H1 (cell line): ENCODE data around the gene DNAJB13. TPM values are rescaled to one million over a fixed set of nuclear protein-coding genes. Genes with fewer than 3 reads are reported as not detected.

Experiments
- CTCF ChIA-PET: fragments of 300-600 bp; sonication (Branson Sonifier 250); formaldehyde crosslinking; loops from one replicate; lab custom pipeline; 2021; ENCODE audit not compliant: partially characterized antibody; lab: Charles Lee
- POLR2A ChIA-PET: fragments of 300-600 bp; sonication (Branson Sonifier 250); formaldehyde crosslinking; loops from one replicate; lab custom pipeline; 2021; ENCODE audit warnings: inconsistent platforms; ENCODE audit not compliant: partially characterized antibody; lab: Charles Lee
- DNase-seq, 2 experiments: peaks; one replicate each; pipeline versions ENCODE4 v3.0.0 to v3.0.0-alpha.2; 2010 to 2022; ENCODE audit warnings: low spot score in 2 of 2, low read depth in 1 of 2, mixed read lengths in 1 of 2
- FAIRE-seq: peaks from 2 replicates; lab custom pipeline; 2011; peaks lifted over from hg19 to GRCh38; lab: Jason Lieb, UNC
- H2AFZ ChIP-seq: 2 replicates; pipeline ENCODE4 v1.8.1; 2012; ENCODE audit warnings: low read length, inconsistent platforms
- H2AK5ac ChIP-seq: 2 replicates; pipeline ENCODE4 v1.6.1; 2013; ENCODE audit warnings: low read depth, low read length
- H2BK120ac ChIP-seq: replicated peaks from 2 replicates; pipeline ENCODE3; 2013; ENCODE audit warnings: low read depth, low read length, inconsistent platforms
- H2BK12ac ChIP-seq: 2 replicates; pipeline ENCODE4 v1.6.1; 2013; ENCODE audit warnings: low read depth, low read length
- H2BK15ac ChIP-seq: 2 replicates; pipeline ENCODE4 v1.6.1; 2013; ENCODE audit warnings: low read length
- H2BK20ac ChIP-seq: 2 replicates; pipeline ENCODE4 v1.6.1; 2013; ENCODE audit warnings: low read length
- H2BK5ac ChIP-seq: 2 replicates; pipeline ENCODE4 v1.6.1; 2013; ENCODE audit warnings: low read depth, low read length
- H3K14ac ChIP-seq: 2 replicates; pipeline ENCODE4 v1.6.1; 2013; ENCODE audit warnings: inconsistent platforms; ENCODE audit not compliant: insufficient read length
- H3K18ac ChIP-seq: 2 replicates; pipeline ENCODE4 v1.6.1; 2013; ENCODE audit warnings: low read length; ENCODE audit errors: extremely low read depth
- H3K23ac ChIP-seq: 2 replicates; pipeline ENCODE4 v1.6.1; 2013; ENCODE audit warnings: inconsistent platforms; ENCODE audit not compliant: insufficient read length
- H3K23me2 ChIP-seq: 2 replicates; pipeline ENCODE4 v1.6.1; 2013; ENCODE audit warnings: low read depth, low read length
- H3K27ac ChIP-seq: 2 replicates; pipeline ENCODE4 v1.6.1; 2011; ENCODE audit warnings: low read depth, low read length, inconsistent platforms
- H3K27me3 ChIP-seq, 4 experiments: replicated peaks in 1 of 4; 1 replicate in 1 of 4; 2 replicates in 3 of 4; pipeline versions ENCODE4 v1.6.1 to v1.8.1; 2011 to 2013; ENCODE audit warnings: low read length in 3 of 4, mild to moderate bottlenecking in 3 of 4, inconsistent platforms in 2 of 4, mixed read lengths in 2 of 4, moderate library complexity in 1 of 4; ENCODE audit not compliant: control insufficient read depth in 3 of 4, insufficient read depth in 3 of 4; ENCODE audit errors: extremely low read depth in 1 of 4
- H3K36me3 ChIP-seq, 4 experiments: 2 replicates each; pipeline versions ENCODE4 v1.6.1 to v1.8.1; 2011 to 2013; ENCODE audit warnings: mild to moderate bottlenecking in 4 of 4, low read length in 3 of 4, moderate library complexity in 2 of 4, control low read depth in 1 of 4, inconsistent platforms in 1 of 4; ENCODE audit not compliant: insufficient read depth in 4 of 4, control insufficient read depth in 2 of 4
- H3K4ac ChIP-seq: replicated peaks from 2 replicates; pipeline ENCODE3; 2013; ENCODE audit warnings: low read length, low read depth, mixed read lengths, inconsistent platforms; ENCODE audit not compliant: insufficient read length
- H3K4me1 ChIP-seq, 4 experiments: replicated peaks in 1 of 4; 1 replicate in 1 of 4; 2 replicates in 3 of 4; pipeline versions ENCODE4 v1.6.1 to v1.8.1; 2011 to 2013; ENCODE audit warnings: low read length in 3 of 4, inconsistent platforms in 2 of 4, mixed read lengths in 1 of 4; ENCODE audit not compliant: insufficient read depth in 4 of 4, control insufficient read depth in 3 of 4
- H3K4me2 ChIP-seq, 2 experiments: 2 replicates each; pipeline versions ENCODE4 v1.6.1 to v1.8.1; 2011 to 2013; ENCODE audit warnings: low read depth in 2 of 2, low read length in 2 of 2, control low read depth in 1 of 2, inconsistent platforms in 1 of 2, mild to moderate bottlenecking in 1 of 2; ENCODE audit not compliant: insufficient read depth in 1 of 2
- H3K4me3 ChIP-seq, 4 experiments: fragments of 200-600, 300-600 bp in 1 of 4; sonication (generic), shearing (Covaris generic), sonication (Bioruptor Twin) in 1 of 4; 2 replicates each; pipeline versions ENCODE4 v1.5.1 to v1.8.1; 2011 to 2016; ENCODE audit warnings: low read length in 4 of 4, low read depth in 3 of 4, control low read depth in 2 of 4, inconsistent platforms in 2 of 4, mild to moderate bottlenecking in 2 of 4, mixed read lengths in 1 of 4, moderate library complexity in 1 of 4; ENCODE audit not compliant: insufficient read depth in 2 of 4; ENCODE audit errors: extremely low read depth in 1 of 4
- H3K56ac ChIP-seq: replicated peaks from 2 replicates; pipeline ENCODE3; 2013; ENCODE audit warnings: low read depth, mild to moderate bottlenecking, mixed read lengths, low read length, inconsistent platforms; ENCODE audit not compliant: insufficient read length
- H3K79me1 ChIP-seq: 2 replicates; pipeline ENCODE4 v1.6.1; 2013; ENCODE audit warnings: low read depth, low read length, control low read depth
- H3K79me2 ChIP-seq, 2 experiments: 2 replicates each; pipeline versions ENCODE4 v1.6.1 to v1.8.1; 2012 to 2013; ENCODE audit warnings: low read length in 2 of 2, mild to moderate bottlenecking in 2 of 2, inconsistent platforms in 1 of 2; ENCODE audit not compliant: insufficient read depth in 2 of 2, control insufficient read depth in 1 of 2
- H3K9ac ChIP-seq, 4 experiments: replicated peaks in 1 of 4; 1 replicate in 1 of 4; 2 replicates in 3 of 4; pipeline versions ENCODE4 v1.6.1 to v1.8.1; 2011 to 2013; ENCODE audit warnings: low read depth in 3 of 4, low read length in 3 of 4, control low read depth in 2 of 4, mild to moderate bottlenecking in 2 of 4, moderate library complexity in 2 of 4, inconsistent platforms in 1 of 4; ENCODE audit errors: extremely low read depth in 1 of 4
- H3K9me3 ChIP-seq, 2 experiments: 2 replicates each; pipeline versions ENCODE4 v1.6.1 to v1.8.1; 2012 to 2013; ENCODE audit warnings: mild to moderate bottlenecking in 2 of 2, moderate library complexity in 2 of 2, control low read depth in 1 of 2, inconsistent platforms in 1 of 2, low read depth in 1 of 2, low read length in 1 of 2, mixed read lengths in 1 of 2; ENCODE audit not compliant: insufficient read depth in 2 of 2
- H4K20me1 ChIP-seq, 2 experiments: replicated peaks in 1 of 2; 2 replicates each; pipeline versions ENCODE3 to v1.8.1; 2011 to 2013; ENCODE audit warnings: inconsistent platforms in 2 of 2, low read length in 2 of 2, mild to moderate bottlenecking in 1 of 2; ENCODE audit not compliant: insufficient read depth in 2 of 2, control insufficient read depth in 1 of 2
- H4K5ac ChIP-seq: 2 replicates; pipeline ENCODE4 v1.6.1; 2013; ENCODE audit warnings: low read length, low read depth, mixed read lengths, inconsistent platforms; ENCODE audit not compliant: insufficient read length
- H4K8ac ChIP-seq: 2 replicates; pipeline ENCODE4 v1.8.0; 2013; ENCODE audit warnings: mild to moderate bottlenecking, moderate library complexity, low read length, inconsistent platforms; ENCODE audit not compliant: insufficient read depth; ENCODE audit errors: extremely low read depth
- H4K91ac ChIP-seq: replicated peaks from 2 replicates; pipeline ENCODE3; 2013; ENCODE audit warnings: low read length, mixed read lengths, inconsistent platforms; ENCODE audit not compliant: insufficient read length
- BCL11A ChIP-seq, 2 experiments: IDR thresholded peaks; one replicate each; pipeline ENCODE4 v1.6.1; 2011; ENCODE audit warnings: low read depth in 2 of 2, low read length in 2 of 2, mild to moderate bottlenecking in 2 of 2
- CHD1 ChIP-seq: IDR thresholded peaks from 2 replicates; pipeline ENCODE4 v1.6.1; 2012; ENCODE audit warnings: low read depth, low read length, improper control_type of control experiment
- E2F6 ChIP-seq: IDR thresholded peaks from 2 replicates; pipeline ENCODE4 v1.6.1; 2012; ENCODE audit warnings: inconsistent platforms
- EP300 ChIP-seq, 2 experiments: IDR thresholded peaks; 1 replicate in 1 of 2; 2 replicates in 1 of 2; pipeline ENCODE4 v1.6.1; 2011 to 2012; ENCODE audit warnings: low read depth in 2 of 2, low read length in 2 of 2, mild to moderate bottlenecking in 2 of 2, borderline replicate concordance in 1 of 2, inconsistent platforms in 1 of 2, moderate library complexity in 1 of 2
- JUND ChIP-seq: IDR thresholded peaks from 2 replicates; pipeline ENCODE4 v1.6.1; 2011; ENCODE audit warnings: mild to moderate bottlenecking, improper control_type of control experiment, low read length
- KDM5A ChIP-seq: fragments of 200-600 bp; IDR thresholded peaks from 2 replicates; pipeline ENCODE4 v1.7.1; 2012; ENCODE audit warnings: mild to moderate bottlenecking, low read length, inconsistent platforms, mixed read lengths
- MAFK ChIP-seq: IDR thresholded peaks from 2 replicates; pipeline ENCODE4 v1.6.1; 2012; ENCODE audit warnings: low read depth, mild to moderate bottlenecking, improper control_type of control experiment, low read length
- PHF8 ChIP-seq: fragments of 200-600 bp; sonication (generic); conservative IDR thresholded peaks from 2 replicates; pipeline ENCODE4 v1.7.1; 2012; ENCODE audit warnings: low read depth, mild to moderate bottlenecking, inconsistent platforms, low read length, moderate library complexity
- RAD21 ChIP-seq, 2 experiments: IDR thresholded peaks in 1 of 2; conservative IDR thresholded peaks in 1 of 2; 2 replicates each; pipeline ENCODE4 v1.6.1; 2011; ENCODE audit warnings: low read depth in 2 of 2, low read length in 2 of 2, improper control_type of control experiment in 1 of 2, inconsistent platforms in 1 of 2, mild to moderate bottlenecking in 1 of 2, moderate library complexity in 1 of 2
- RBBP5 ChIP-seq: IDR thresholded peaks from 2 replicates; pipeline ENCODE4 v1.7.1; 2012; ENCODE audit warnings: low read depth, mild to moderate bottlenecking, inconsistent platforms, low read length, moderate library complexity, borderline replicate concordance
- WGBS, 2 experiments: shearing (Covaris generic) in 1 of 2; methylation state at CpG; one replicate each; pipeline versions ENCODE4 v1.1.6 to v1.1.7; 2013 to 2015; ENCODE audit warnings: low lambda C conversion rate in 2 of 2, mixed read lengths in 2 of 2, inconsistent platforms in 1 of 2, low coverage in 1 of 2, missing lambda C conversion rate in 1 of 2; ENCODE audit not compliant: insufficient replicate concordance in 2 of 2, insufficient coverage in 1 of 2, insufficient read length in 1 of 2; ENCODE audit errors: extremely low coverage in 1 of 2, missing lambda C conversion rate in 1 of 2; 5-methylcytosine and 5-hydroxymethylcytosine counted together
- polyA plus RNA-seq, 7 experiments: library from polyadenylated mRNA; depleted of rRNA in 3 of 7; stranded (reverse) in 5 of 7; unstranded in 2 of 7; fragments of >200 nt in 5 of 7; fragments of 200-250 nt in 2 of 7; gene quantifications; 1 replicate in 5 of 7; 2 replicates in 1 of 7; 4 replicates in 1 of 7; pipeline versions ENCODE4 v1.2.1 to v1.2.3, GENCODE V29; 2011 to 2013; ENCODE audit warnings: missing spikeins in 2 of 7, mixed read lengths in 2 of 7
- total RNA-seq: library from RNA; stranded (reverse); fragmentation: NEBNext Ultra II Directional; extraction: Animal tissue kit (Norgen Biotek cat#: 25700); gene quantifications from 2 replicates; pipeline ENCODE4 v1.2.1, GENCODE V29; 2021

DNAJB13 gene
- total and polyA plus RNA-seq, 2 of the 8 experiments (the other 6 are each of a cell fraction or from before 2014, with no cell fraction given) = 0.27 TPM; not detected in 1

DNA sequence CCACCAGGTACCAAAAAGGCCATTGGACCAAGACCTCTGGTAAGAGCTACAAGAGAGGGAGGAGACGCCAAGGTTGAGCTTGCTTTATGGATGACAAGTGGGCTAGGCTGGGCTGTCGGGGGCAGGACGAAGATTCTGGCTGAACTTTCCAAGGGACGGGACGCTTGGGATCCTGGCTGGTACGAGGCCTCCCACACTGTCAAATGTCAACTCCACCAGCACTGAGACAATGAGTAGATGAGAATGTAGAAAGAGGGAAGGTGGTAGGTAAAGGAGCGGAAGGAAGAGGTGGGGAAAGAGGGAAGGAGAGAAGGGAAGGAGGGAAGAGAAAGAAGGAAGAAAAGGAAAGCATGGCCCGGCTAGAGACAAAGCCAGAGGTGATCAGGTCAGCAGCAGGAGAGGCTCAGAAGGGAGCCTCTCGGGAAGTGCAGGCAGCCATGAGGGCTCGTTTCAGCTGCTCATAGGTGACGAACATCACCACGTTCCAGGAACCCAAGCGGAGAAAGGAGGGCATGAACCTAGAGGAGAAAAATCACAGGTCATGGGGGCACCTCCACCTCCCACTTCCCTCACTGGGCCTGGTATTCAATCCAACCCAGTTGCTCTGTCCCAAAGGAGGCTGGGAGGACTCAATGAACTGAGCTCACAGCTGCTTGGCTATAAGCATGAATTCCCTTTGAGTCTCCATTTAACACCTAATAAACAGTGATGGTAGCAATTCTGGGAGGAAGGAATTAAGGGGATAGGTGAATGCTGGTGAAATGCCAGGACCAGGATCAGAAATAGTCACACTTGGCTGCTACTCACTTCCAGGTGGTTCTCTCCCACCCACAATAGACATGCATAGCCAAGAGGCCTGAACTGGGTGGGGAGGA lies 24.0 kb downstream of the DNAJB13 start:
- no peak overlapping the region for H2AFZ ChIP-seq
- no peak overlapping the region for H3K4me2 ChIP-seq
- no peak overlapping the region for H3K14ac ChIP-seq
- WGBS, 2 experiments = 94 to 100% methylated on average over 1 to 10 of the region's 13 CpGs
- H3K23me2 ChIP-seq = no peaks in the 10 kb centered on the region
- H2BK20ac ChIP-seq = no peak overlapping the region
- H3K4me3 ChIP-seq = no peak overlapping the region
- no peaks in the 10 kb centered on the region for H3K79me2 ChIP-seq
- FAIRE-seq = no peak
- CTCF ChIA-PET = interaction anchor here (1.5 kb wide), 1 partner anchor 11 kb away, joined by 4 read pairs; no protein-coding TSS in a partner anchor
- peaks cover 20 to 52% (median 37%) of the 10 kb centered on the region in 4 experiments for H3K36me3 ChIP-seq
- DNase-seq = no peak
- no peak overlapping the region for H3K9ac ChIP-seq
- H4K91ac ChIP-seq = no peak overlapping the region
- H2AK5ac ChIP-seq = no peak overlapping the region
- H4K20me1 ChIP-seq = peaks cover 0 to 8% of the 10 kb centered on the region in 2 experiments
- H2BK12ac ChIP-seq = no peak overlapping the region
- H3K23ac ChIP-seq = no peak overlapping the region
- no peak overlapping the region for H2BK120ac ChIP-seq
- POLR2A ChIA-PET = interaction anchor here (1.3 to 8.8 kb wide), 5 partner anchors 7 to 196 kb away, joined by 3 to 94 read pairs (median 8); partner anchors contain the start of genes C2CD3, PPME1 and UCP2
- H3K4ac ChIP-seq = no peak overlapping the region
- no peaks in the 10 kb centered on the region for H3K9me3 ChIP-seq
- no peak overlapping the region for H4K5ac ChIP-seq
- no peak overlapping the region for H4K8ac ChIP-seq
- no peak overlapping the region for H3K27ac ChIP-seq
- no peak overlapping the region for H3K18ac ChIP-seq
- no peak overlapping the region for H2BK15ac ChIP-seq
- H3K27me3 ChIP-seq = no peaks in the 10 kb centered on the region
- H3K79me1 ChIP-seq = no peaks in the 10 kb centered on the region
- no peak overlapping the region for H2BK5ac ChIP-seq
- H3K56ac ChIP-seq = no peak overlapping the region
- H3K4me1 ChIP-seq = peaks cover 0 to under 1% (median 0%) of the 10 kb centered on the region in 4 experiments; a peak in 1 of 7 replicates
- TF ChIP-seq E2F6 = no peak
- no peak for TF ChIP-seq CHD1
- no peak for TF ChIP-seq EP300 (IDR thresholded peaks at IDR 0.05; ENCODE audit: borderline replicate concordance in 1 of 2, low read depth in 2 of 2, low read length in 2 of 2)
- no peak for TF ChIP-seq JUND
- no peak for TF ChIP-seq PHF8
- TF ChIP-seq RAD21 (IDR thresholded peaks at IDR 0.05 in 1 of 2, conservative IDR thresholded peaks at IDR 0.05 in 1 of 2; ENCODE audit: low read depth in 2 of 2, low read length in 2 of 2) = no peak
- no peak for TF ChIP-seq KDM5A
- no peak for TF ChIP-seq BCL11A (IDR thresholded peaks at IDR 0.05; ENCODE audit: low read depth in 2 of 2, low read length in 2 of 2)
- TF ChIP-seq RBBP5 = no peak
- TF ChIP-seq MAFK = no peak
